PFSK-1 (cell line): ENCODE results near the gene ARNT2.

Experiments
- FOXP2 ChIP-seq: optimal IDR thresholded peaks from 2 replicates; pipeline ENCODE3; 2011; ENCODE audit warnings: borderline replicate concordance, control low read depth, inconsistent platforms; ENCODE audit not compliant: insufficient read depth; ENCODE audit errors: extremely low read length, extremely low read depth
- POLR2AphosphoS5 ChIP-seq: IDR thresholded peaks from 2 replicates; pipeline ENCODE4 v1.6.1; 2012; ENCODE audit warnings: low read depth, mild to moderate bottlenecking, control low read depth, low read length, moderate library complexity
- SIN3A ChIP-seq: IDR thresholded peaks from 2 replicates; pipeline ENCODE4 v1.6.1; 2012; ENCODE audit warnings: mild to moderate bottlenecking, low read length, moderate library complexity, borderline replicate concordance; ENCODE audit not compliant: insufficient read depth
- TAF1 ChIP-seq: IDR thresholded peaks from 2 replicates; pipeline ENCODE4 v1.6.1; 2012; ENCODE audit warnings: low read length, control low read depth, borderline replicate concordance; ENCODE audit not compliant: insufficient read depth
- TF ChIP-seq, protein P1 (sequence below), 2 experiments: IDR thresholded peaks; 2 replicates each; pipeline versions ENCODE4 v1.6.1 to v1.8.0; 2011 to 2012; ENCODE audit warnings: low read depth in 2 of 2, low read length in 2 of 2, control low read depth in 1 of 2, inconsistent platforms in 1 of 2, mild to moderate bottlenecking in 1 of 2, moderate library complexity in 1 of 2; ENCODE audit not compliant: insufficient read depth in 1 of 2

The ARNT2 gene

GRCh38 chr15:80431635-80432344 lies 27.6 kb downstream of the ARNT2 start:
- TF ChIP-seq, protein P1, sequence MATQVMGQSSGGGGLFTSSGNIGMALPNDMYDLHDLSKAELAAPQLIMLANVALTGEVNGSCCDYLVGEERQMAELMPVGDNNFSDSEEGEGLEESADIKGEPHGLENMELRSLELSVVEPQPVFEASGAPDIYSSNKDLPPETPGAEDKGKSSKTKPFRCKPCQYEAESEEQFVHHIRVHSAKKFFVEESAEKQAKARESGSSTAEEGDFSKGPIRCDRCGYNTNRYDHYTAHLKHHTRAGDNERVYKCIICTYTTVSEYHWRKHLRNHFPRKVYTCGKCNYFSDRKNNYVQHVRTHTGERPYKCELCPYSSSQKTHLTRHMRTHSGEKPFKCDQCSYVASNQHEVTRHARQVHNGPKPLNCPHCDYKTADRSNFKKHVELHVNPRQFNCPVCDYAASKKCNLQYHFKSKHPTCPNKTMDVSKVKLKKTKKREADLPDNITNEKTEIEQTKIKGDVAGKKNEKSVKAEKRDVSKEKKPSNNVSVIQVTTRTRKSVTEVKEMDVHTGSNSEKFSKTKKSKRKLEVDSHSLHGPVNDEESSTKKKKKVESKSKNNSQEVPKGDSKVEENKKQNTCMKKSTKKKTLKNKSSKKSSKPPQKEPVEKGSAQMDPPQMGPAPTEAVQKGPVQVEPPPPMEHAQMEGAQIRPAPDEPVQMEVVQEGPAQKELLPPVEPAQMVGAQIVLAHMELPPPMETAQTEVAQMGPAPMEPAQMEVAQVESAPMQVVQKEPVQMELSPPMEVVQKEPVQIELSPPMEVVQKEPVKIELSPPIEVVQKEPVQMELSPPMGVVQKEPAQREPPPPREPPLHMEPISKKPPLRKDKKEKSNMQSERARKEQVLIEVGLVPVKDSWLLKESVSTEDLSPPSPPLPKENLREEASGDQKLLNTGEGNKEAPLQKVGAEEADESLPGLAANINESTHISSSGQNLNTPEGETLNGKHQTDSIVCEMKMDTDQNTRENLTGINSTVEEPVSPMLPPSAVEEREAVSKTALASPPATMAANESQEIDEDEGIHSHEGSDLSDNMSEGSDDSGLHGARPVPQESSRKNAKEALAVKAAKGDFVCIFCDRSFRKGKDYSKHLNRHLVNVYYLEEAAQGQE (IDR thresholded peaks at IDR 0.05; ENCODE audit: insufficient read depth in 1 of 2, low read depth in 2 of 2, low read length in 2 of 2), result no peak
- TF ChIP-seq TAF1 (no peak), FOXP2 (no peak), POLR2AphosphoS5 (no peak), SIN3A (no peak)

DNA sequence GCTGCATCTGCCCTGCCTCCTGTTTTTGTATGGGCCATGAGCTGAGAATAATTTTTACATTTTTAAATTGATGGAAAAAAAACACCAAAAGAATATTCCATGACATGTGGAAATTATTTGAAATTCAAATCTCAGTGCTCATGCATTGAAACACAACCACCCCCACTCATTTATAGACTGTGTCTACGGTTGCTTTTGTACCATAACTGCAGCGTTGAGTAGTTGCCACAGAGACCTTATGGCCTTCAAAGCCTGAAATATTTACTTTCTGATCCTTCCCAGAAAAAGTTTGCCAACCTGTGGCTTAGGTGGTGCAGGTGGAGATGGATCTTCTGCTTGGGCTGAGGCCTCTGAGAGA lies 28.1 kb downstream of the ARNT2 start:
- TF ChIP-seq FOXP2, result no peak
- TF ChIP-seq, protein P1 (IDR thresholded peaks at IDR 0.05; ENCODE audit: insufficient read depth in 1 of 2, low read depth in 2 of 2, low read length in 2 of 2), result no peak

- TF ChIP-seq SIN3A, result no peak
- TF ChIP-seq TAF1, result no peak
- TF ChIP-seq POLR2AphosphoS5, result no peak
- no peak for TF ChIP-seq FOXP2
- TF ChIP-seq, protein P1 (IDR thresholded peaks at IDR 0.05; ENCODE audit: insufficient read depth in 1 of 2, low read depth in 2 of 2, low read length in 2 of 2), result no peak
These were observed 29.7 kb downstream of the ARNT2 start for GRCh38 chr15:80433836-80434235.

- TF ChIP-seq POLR2AphosphoS5, result no peak
- TF ChIP-seq, protein P1 (IDR thresholded peaks at IDR 0.05; ENCODE audit: insufficient read depth in 1 of 2, low read depth in 2 of 2, low read length in 2 of 2), result no peak
- no peak for TF ChIP-seq SIN3A
- TF ChIP-seq FOXP2, result no peak
- no peak for TF ChIP-seq TAF1
These were observed 30.9 kb downstream of the ARNT2 start for GRCh38 chr15:80434926-80435720.
